Peyer's patch (tissue), 4 donors: ENCODE measurements around the gene BMPR1A.

ENCODE experiments used
- POLR2A ChIP-seq, 2 donors: fragments of 450-650 bp; IDR thresholded peaks; one replicate each; pipeline ENCODE4 v1.5.1; 2017; ENCODE audit warnings: antibody characterized with exemption in 2 of 2, mild to moderate bottlenecking in 2 of 2, moderate library complexity in 2 of 2
- TF ChIP-seq, protein P1 (sequence below), 6 experiments: fragments of 450-650 bp in 4 of 6; fragments of 200-600 bp in 2 of 6; sonication (generic) in 1 of 6; IDR thresholded peaks; one replicate each; pipeline ENCODE4 v1.5.1; 2017 to 2019; ENCODE audit warnings: antibody characterized with exemption in 6 of 6, mild to moderate bottlenecking in 3 of 6, moderate library complexity in 1 of 6

DNA sequence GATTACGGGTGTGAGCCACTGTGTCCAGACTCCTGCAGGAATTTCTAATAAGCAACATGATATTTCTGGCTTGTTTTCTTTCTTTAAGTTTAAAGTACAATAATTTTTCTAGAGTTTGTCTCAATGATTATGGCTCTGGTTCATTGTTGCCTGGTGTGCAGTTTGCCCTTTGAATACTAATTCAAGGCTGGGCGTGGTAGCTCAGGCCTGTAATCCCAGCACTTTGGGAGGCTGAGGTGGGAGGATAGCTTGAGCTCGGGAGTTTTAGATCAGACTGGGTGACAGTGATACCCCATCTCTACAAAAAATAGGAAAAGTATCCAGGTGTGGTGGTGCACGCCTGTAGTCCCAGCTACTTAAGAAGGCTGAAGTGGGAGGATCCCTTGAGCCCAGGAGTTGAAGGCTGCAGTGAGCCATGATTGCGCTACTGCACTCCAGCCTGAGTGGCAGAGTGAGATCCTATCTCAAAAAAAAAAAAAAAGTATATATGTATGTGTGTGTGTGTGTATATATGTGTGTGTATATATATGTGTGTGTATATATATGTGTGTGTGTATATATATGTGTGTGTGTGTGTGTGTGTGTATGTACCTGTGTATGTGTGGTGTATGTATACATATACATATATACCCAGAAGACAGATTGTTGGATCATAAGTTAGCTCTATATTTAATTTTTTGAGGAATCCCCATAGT lies 220.1 kb downstream of the BMPR1A start:
- TF ChIP-seq, protein P1, sequence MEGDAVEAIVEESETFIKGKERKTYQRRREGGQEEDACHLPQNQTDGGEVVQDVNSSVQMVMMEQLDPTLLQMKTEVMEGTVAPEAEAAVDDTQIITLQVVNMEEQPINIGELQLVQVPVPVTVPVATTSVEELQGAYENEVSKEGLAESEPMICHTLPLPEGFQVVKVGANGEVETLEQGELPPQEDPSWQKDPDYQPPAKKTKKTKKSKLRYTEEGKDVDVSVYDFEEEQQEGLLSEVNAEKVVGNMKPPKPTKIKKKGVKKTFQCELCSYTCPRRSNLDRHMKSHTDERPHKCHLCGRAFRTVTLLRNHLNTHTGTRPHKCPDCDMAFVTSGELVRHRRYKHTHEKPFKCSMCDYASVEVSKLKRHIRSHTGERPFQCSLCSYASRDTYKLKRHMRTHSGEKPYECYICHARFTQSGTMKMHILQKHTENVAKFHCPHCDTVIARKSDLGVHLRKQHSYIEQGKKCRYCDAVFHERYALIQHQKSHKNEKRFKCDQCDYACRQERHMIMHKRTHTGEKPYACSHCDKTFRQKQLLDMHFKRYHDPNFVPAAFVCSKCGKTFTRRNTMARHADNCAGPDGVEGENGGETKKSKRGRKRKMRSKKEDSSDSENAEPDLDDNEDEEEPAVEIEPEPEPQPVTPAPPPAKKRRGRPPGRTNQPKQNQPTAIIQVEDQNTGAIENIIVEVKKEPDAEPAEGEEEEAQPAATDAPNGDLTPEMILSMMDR (IDR thresholded peaks at IDR 0.05) = no peak
- TF ChIP-seq POLR2A (IDR thresholded peaks at IDR 0.05) = no peak
